ENCODE results near the gene KLHL25. TPM values are rescaled to one million over a fixed set of nuclear protein-coding genes. Genes with fewer than 3 reads are reported as not detected.
"Not testable (repeated sequence)": the region's sequence is repeated elsewhere in the genome, so short reads cannot be mapped to it uniquely, and the experiment has no call there.

KLHL25 gene
- total and polyA plus RNA-seq, 2 of the 13 experiments (the other 11 are each of a cell fraction or from before 2014, with no cell fraction given): 3.7 to 8.2 TPM

- H3K4me3 ChIP-seq (replicated peaks in 1 of 3; ENCODE audit: insufficient read depth in 1 of 3, low read depth in 2 of 3, low read length in 3 of 3); BruUV-seq (replicated peaks); H3K36me3 ChIP-seq (replicated peaks in 1 of 2; ENCODE audit: control insufficient read depth in 1 of 2, insufficient read depth in 2 of 2, low read length in 2 of 2); in situ Hi-C loops (cut with HindIII; ENCODE audit: extremely low pct_ligation_motif_present, low pct_unique_long_range_greater_than_20kb); H3K27ac ChIP-seq (ENCODE audit: extremely low read length, insufficient read depth, low read length); H3K9ac ChIP-seq (ENCODE audit: insufficient read depth, low read depth, low read length); FAIRE-seq; intact Hi-C loops (cut with micrococcal nuclease; ENCODE audit: unreplicated experiment); H3K9me3 ChIP-seq (ENCODE audit: low read length); CTCF ChIA-PET (ENCODE audit: low intra/inter-chr PET ratio, low total read pairs); H2AFZ ChIP-seq (ENCODE audit: low read length); H3K4me2 ChIP-seq (ENCODE audit: low read depth, low read length); H3K27me3 ChIP-seq (ENCODE audit: control insufficient read depth in 1 of 2, insufficient read depth in 2 of 2, low read length in 2 of 2); POLR2A ChIA-PET; ATAC-seq; DNase-seq (ENCODE audit: low spot score): not testable (repeated sequence)
- peaks cover 45% of the 10 kb centered on the region for H3K4me1 ChIP-seq (ENCODE audit: insufficient read depth, low read length)
- TF ChIP-seq NFYB (CRISPR knock-in tag; IDR thresholded peaks at IDR 0.05): peak; percentile 57
- peak; percentile 30; the same call in 1 of the 2 replicates for TF ChIP-seq NFYC (CRISPR knock-in tag; IDR thresholded peaks at IDR 0.05)
- H3K79me2 ChIP-seq (ENCODE audit: insufficient read depth, low read length): peaks cover 26% of the 10 kb centered on the region
- H4K20me1 ChIP-seq (ENCODE audit: insufficient read depth, low read length): peaks cover 11% of the 10 kb centered on the region
- WGBS (ENCODE audit: low lambda C conversion rate): 82% methylated on average over 6 of the region's 7 CpGs
Measured at GRCh38 chr15:85796371-85796770, 1.6 kb upstream of the KLHL25 start.

GRCh38 chr15:85795337-85796305, 896 bp upstream of the KLHL25 start:
- peaks cover 11% of the 10 kb centered on the region for H4K20me1 ChIP-seq (ENCODE audit: insufficient read depth, low read length)
- no peak for DNase-seq (ENCODE audit: low spot score)
- CTCF ChIA-PET (ENCODE audit: low intra/inter-chr PET ratio, low total read pairs): no interaction called here
- WGBS (ENCODE audit: low lambda C conversion rate): 58% methylated on average over 15 of the region's 15 CpGs
- H3K27me3 ChIP-seq (ENCODE audit: control insufficient read depth in 1 of 2, insufficient read depth in 2 of 2, low read length in 2 of 2): no peaks in the 10 kb centered on the region; a peak in 1 of 5 replicates
- peaks cover 26% of the 10 kb centered on the region for H3K79me2 ChIP-seq (ENCODE audit: insufficient read depth, low read length)
- H3K4me1 ChIP-seq (ENCODE audit: insufficient read depth, low read length): peaks cover 41% of the 10 kb centered on the region
- in situ Hi-C loops (cut with HindIII; ENCODE audit: extremely low pct_ligation_motif_present, low pct_unique_long_range_greater_than_20kb) (no loop called here), intact Hi-C loops (cut with micrococcal nuclease; ENCODE audit: unreplicated experiment) (no loop called here)
- H3K27ac ChIP-seq (ENCODE audit: extremely low read length, insufficient read depth, low read length): no peak overlapping the region
- FAIRE-seq: no peak
- no peak for ATAC-seq
- H3K9ac ChIP-seq (ENCODE audit: insufficient read depth, low read depth, low read length): peak overlapping the region; percentile 47
- peak overlapping the region; percentile 99 for H2AFZ ChIP-seq (ENCODE audit: low read length)
- POLR2A ChIA-PET: interaction anchor here (1.4 kb wide), 1 partner anchor 18 kb away, joined by 4 read pairs; no protein-coding TSS in a partner anchor
- H3K36me3 ChIP-seq (replicated peaks in 1 of 2; ENCODE audit: control insufficient read depth in 1 of 2, insufficient read depth in 2 of 2, low read length in 2 of 2): no peaks in the 10 kb centered on the region
- H3K4me2 ChIP-seq (ENCODE audit: low read depth, low read length): peak overlapping the region; percentile 93
- TF ChIP-seq NCOA2 (CRISPR knock-in tag; IDR thresholded peaks at IDR 0.05) (0 out of 2 replicates have a peak, but pooled peaks have one; percentile 2), SPEN (CRISPR knock-in tag; IDR thresholded peaks at IDR 0.05; ENCODE audit: low read depth) (no peak), ZNF24 (IDR thresholded peaks at IDR 0.05) (peak; percentile 70; the same call in 1 of the 2 replicates), ATF2 (CRISPR knock-in tag; IDR thresholded peaks at IDR 0.05) (0 out of 2 replicates have a peak, but pooled peaks have one; percentile 7)
- H3K9me3 ChIP-seq (ENCODE audit: low read length): no peaks in the 10 kb centered on the region
- peak overlapping the region; percentile 50 to 65 (median 55) for H3K4me3 ChIP-seq (replicated peaks in 1 of 3; ENCODE audit: insufficient read depth in 1 of 3, low read depth in 2 of 3, low read length in 3 of 3)
- no TSS peak for BruUV-seq (replicated peaks)

Measured in HepG2 (cell line).